ENCODE results near the gene HDDC3.

The HDDC3 gene

GRCh38 chr15:90931828-90932659, at the start of gene HDDC3:
TSS of gene HDDC3 (minus strand) at chr15:90932549. CDS start at chr15:90932540, 9 bp downstream.
- DNase-seq, result peak; percentile 63

GRCh38 chr15:90982135-90982534, 49.8 kb upstream of the HDDC3 start:
- no peak for DNase-seq

GRCh38 chr15:90981681-90982080, 49.3 kb upstream of the HDDC3 start:
- DNase-seq, result no peak

- no peak for DNase-seq
Observed at GRCh38 chr15:90979582-90979981, 47.2 kb upstream of the HDDC3 start.

GRCh38 chr15:90974216-90974615, 41.9 kb upstream of the HDDC3 start:
- no peak for DNase-seq

- DNase-seq, result no peak
Observed at GRCh38 chr15:90972133-90972532, 39.8 kb upstream of the HDDC3 start.

GRCh38 chr15:90970274-90970673, 37.9 kb upstream of the HDDC3 start:
- DNase-seq, result no peak

- no peak for DNase-seq
Observed at GRCh38 chr15:90968434-90968833, 36.1 kb upstream of the HDDC3 start.

GRCh38 chr15:90967206-90967605, 34.9 kb upstream of the HDDC3 start:
- DNase-seq, result no peak

GRCh38 chr15:90966262-90966661, 33.9 kb upstream of the HDDC3 start:
- DNase-seq, result no peak

GRCh38 chr15:90962021-90962420, 29.7 kb upstream of the HDDC3 start:
- DNase-seq, result no peak

GRCh38 chr15:90960298-90961091, 28.1 kb upstream of the HDDC3 start:
- DNase-seq, result peak; percentile 20

- peak; percentile 70 for DNase-seq
Observed at GRCh38 chr15:90959894-90960293, 27.5 kb upstream of the HDDC3 start.

- no peak for DNase-seq
Observed at GRCh38 chr15:90959028-90959595, 26.8 kb upstream of the HDDC3 start.

- no peak for DNase-seq
Observed at GRCh38 chr15:90957791-90958190, 25.4 kb upstream of the HDDC3 start.

GRCh38 chr15:90957031-90957790, 24.9 kb upstream of the HDDC3 start:
- DNase-seq, result no peak

- DNase-seq, result peak; percentile 8
Observed at GRCh38 chr15:90956274-90957030, 24.1 kb upstream of the HDDC3 start.

- DNase-seq, result no peak
Observed at GRCh38 chr15:90955624-90956273, 23.4 kb upstream of the HDDC3 start.

- DNase-seq, result peak; percentile 83
Observed at GRCh38 chr15:90954712-90955623, 22.6 kb upstream of the HDDC3 start, which contains the start of gene RCCD1. TSS of gene RCCD1 (plus strand) at chr15:90954884. CDS start at chr15:90956735, 1,851 bp downstream.

Data from NCI-H1694 (cell line).